Stimulated activated memory B cell treated with anti-CD40 and anti-IgM and Interleukin-4, amounts not matched to agents 10 μg/mL and 1 μg/mL and 100 μg/mL, for 72 hours (primary cell): ENCODE results near the gene TULP4.
"Not testable (repeated sequence)": the region's sequence is repeated elsewhere in the genome, so short reads cannot be mapped to it uniquely, and the experiment has no call there.

ENCODE experiments used
- ATAC-seq: fragments of 150-1000 bp; cut with Tn5 transposase; 2 replicates; pipeline ENCODE4 v1.10.0; 2021
- H3K27ac Mint-ChIP-seq: one replicate; pipeline ENCODE4 v1.8.0; 2022; ENCODE audit warnings: mild to moderate bottlenecking, mixed read lengths
- H3K27me3 Mint-ChIP-seq: one replicate; pipeline ENCODE4 v1.8.0; 2022; ENCODE audit warnings: mixed read lengths
- H3K36me3 Mint-ChIP-seq: one replicate; pipeline ENCODE4 v1.8.0; 2022; ENCODE audit warnings: mixed read lengths
- H3K4me1 Mint-ChIP-seq: one replicate; pipeline ENCODE4 v1.8.0; 2022; ENCODE audit warnings: mixed read lengths
- H3K4me3 Mint-ChIP-seq: one replicate; pipeline ENCODE4 v1.8.0; 2022; ENCODE audit warnings: mild to moderate bottlenecking, moderate library complexity, mixed read lengths
- H3K9me3 Mint-ChIP-seq: one replicate; pipeline ENCODE4 v1.8.0; 2022; ENCODE audit warnings: mixed read lengths

The TULP4 gene

GRCh38 chr6:158520975-158521374, 208.7 kb downstream of the TULP4 start:
- peaks cover 68% of the 10 kb centered on the region for H3K27me3 Mint-ChIP-seq
- ATAC-seq, H3K9me3 Mint-ChIP-seq, H3K27ac Mint-ChIP-seq, H3K4me3 Mint-ChIP-seq, H3K36me3 Mint-ChIP-seq: not testable (repeated sequence)
- peaks cover 22% of the 10 kb centered on the region for H3K4me1 Mint-ChIP-seq

GRCh38 chr6:158521759-158522158, 209.5 kb downstream of the TULP4 start:
- H3K9me3 Mint-ChIP-seq, result no peaks in the 10 kb centered on the region
- no peak overlapping the region for H3K27ac Mint-ChIP-seq
- H3K36me3 Mint-ChIP-seq, result peaks cover 4% of the 10 kb centered on the region
- ATAC-seq, result no peak
- peaks cover 19% of the 10 kb centered on the region for H3K4me1 Mint-ChIP-seq
- no peak overlapping the region for H3K4me3 Mint-ChIP-seq
- peaks cover 68% of the 10 kb centered on the region for H3K27me3 Mint-ChIP-seq

GRCh38 chr6:158522616-158523015, 210.4 kb downstream of the TULP4 start:
- ATAC-seq, result no peak
- peaks cover 6% of the 10 kb centered on the region for H3K36me3 Mint-ChIP-seq
- no peak overlapping the region for H3K4me3 Mint-ChIP-seq
- peaks cover 3% of the 10 kb centered on the region for H3K9me3 Mint-ChIP-seq
- peaks cover 12% of the 10 kb centered on the region for H3K4me1 Mint-ChIP-seq
- H3K27me3 Mint-ChIP-seq, result peaks cover 71% of the 10 kb centered on the region
- H3K27ac Mint-ChIP-seq, result no peak overlapping the region

GRCh38 chr6:158524311-158524710, 212.0 kb downstream of the TULP4 start:
- ATAC-seq, result no peak
- no peak overlapping the region for H3K4me3 Mint-ChIP-seq
- H3K9me3 Mint-ChIP-seq, result peaks cover 11% of the 10 kb centered on the region
- H3K36me3 Mint-ChIP-seq, result peaks cover 6% of the 10 kb centered on the region
- H3K4me1 Mint-ChIP-seq, result no peaks in the 10 kb centered on the region
- H3K27ac Mint-ChIP-seq, result no peak overlapping the region
- H3K27me3 Mint-ChIP-seq, result peaks cover 87% of the 10 kb centered on the region

GRCh38 chr6:158527858-158528257, 215.6 kb downstream of the TULP4 start:
- not testable (repeated sequence) for H3K4me1 Mint-ChIP-seq, H3K36me3 Mint-ChIP-seq, ATAC-seq, H3K4me3 Mint-ChIP-seq, H3K27ac Mint-ChIP-seq
- Mint-ChIP-seq H3K27me3 (peaks cover 96% of the 10 kb centered on the region), H3K9me3 (peaks cover 14% of the 10 kb centered on the region)

- Mint-ChIP-seq H3K36me3 (peaks cover 6% of the 10 kb centered on the region), H3K4me3 (no peak overlapping the region), H3K27ac (no peak overlapping the region), H3K9me3 (peaks cover 17% of the 10 kb centered on the region), H3K27me3 (peaks cover 93% of the 10 kb centered on the region), H3K4me1 (no peaks in the 10 kb centered on the region)
- ATAC-seq, result no peak
Observed at GRCh38 chr6:158528826-158529225, 216.6 kb downstream of the TULP4 start.

- Mint-ChIP-seq H3K4me3 (no peak overlapping the region), H3K36me3 (peaks cover 6% of the 10 kb centered on the region), H3K9me3 (peaks cover 17% of the 10 kb centered on the region), H3K27me3 (peaks cover 87% of the 10 kb centered on the region), H3K4me1 (no peaks in the 10 kb centered on the region), H3K27ac (no peak overlapping the region)
- no peak for ATAC-seq
Observed at GRCh38 chr6:158529629-158530028, 217.4 kb downstream of the TULP4 start.

- ATAC-seq, result no peak
- peaks cover 3% of the 10 kb centered on the region for H3K36me3 Mint-ChIP-seq
- no peak overlapping the region for H3K27ac Mint-ChIP-seq
- H3K4me1 Mint-ChIP-seq, result peaks cover 5% of the 10 kb centered on the region
- peaks cover 19% of the 10 kb centered on the region for H3K9me3 Mint-ChIP-seq
- H3K27me3 Mint-ChIP-seq, result peaks cover 81% of the 10 kb centered on the region
- H3K4me3 Mint-ChIP-seq, result no peak overlapping the region
Observed at GRCh38 chr6:158531566-158531965, 219.3 kb downstream of the TULP4 start.

GRCh38 chr6:158531970-158532369, 219.7 kb downstream of the TULP4 start:
- ATAC-seq, result no peak
- Mint-ChIP-seq H3K27me3 (peaks cover 77% of the 10 kb centered on the region), H3K9me3 (peaks cover 17% of the 10 kb centered on the region)

GRCh38 chr6:158536084-158536890, 224.0 kb downstream of the TULP4 start:
- Mint-ChIP-seq H3K36me3 (no peaks in the 10 kb centered on the region), H3K4me1 (peaks cover 5% of the 10 kb centered on the region), H3K9me3 (peaks cover 6% of the 10 kb centered on the region), H3K4me3 (peak overlapping the region; percentile 77), H3K27me3 (peaks cover 73% of the 10 kb centered on the region), H3K27ac (no peak overlapping the region)
- ATAC-seq, result no peak

More at GRCh38 chr6:158531970-158532369, 219.7 kb downstream of the TULP4 start:
- peaks cover 5% of the 10 kb centered on the region for H3K4me1 Mint-ChIP-seq
- no peak overlapping the region for H3K27ac Mint-ChIP-seq
- H3K4me3 Mint-ChIP-seq, result no peak overlapping the region
- no peaks in the 10 kb centered on the region for H3K36me3 Mint-ChIP-seq

GRCh38 chr6:158536891-158537798, 224.9 kb downstream of the TULP4 start:
- Mint-ChIP-seq H3K4me1 (peaks cover 5% of the 10 kb centered on the region), H3K27ac (no peak overlapping the region), H3K9me3 (peaks cover 6% of the 10 kb centered on the region), H3K36me3 (no peaks in the 10 kb centered on the region), H3K4me3 (no peak overlapping the region), H3K27me3 (peaks cover 73% of the 10 kb centered on the region)
- ATAC-seq, result no peak

- H3K9me3 Mint-ChIP-seq, result peaks cover 2% of the 10 kb centered on the region
- H3K36me3 Mint-ChIP-seq, result no peaks in the 10 kb centered on the region
- no peak for ATAC-seq
- no peak overlapping the region for H3K4me3 Mint-ChIP-seq
- peaks cover 68% of the 10 kb centered on the region for H3K27me3 Mint-ChIP-seq
- no peak overlapping the region for H3K27ac Mint-ChIP-seq
- H3K4me1 Mint-ChIP-seq, result peaks cover 5% of the 10 kb centered on the region
Observed at GRCh38 chr6:158538741-158539140, 226.5 kb downstream of the TULP4 start.

- Mint-ChIP-seq H3K36me3 (no peaks in the 10 kb centered on the region), H3K4me1 (peaks cover 5% of the 10 kb centered on the region), H3K4me3 (no peak overlapping the region), H3K27ac (no peak overlapping the region), H3K27me3 (peaks cover 74% of the 10 kb centered on the region), H3K9me3 (peaks cover 2% of the 10 kb centered on the region)
- ATAC-seq, result no peak
Observed at GRCh38 chr6:158539413-158539812, 227.1 kb downstream of the TULP4 start.

- peaks cover 72% of the 10 kb centered on the region for H3K27me3 Mint-ChIP-seq
- peaks cover 2% of the 10 kb centered on the region for H3K9me3 Mint-ChIP-seq
Observed at GRCh38 chr6:158539881-158540280, 227.6 kb downstream of the TULP4 start.

GRCh38 chr6:158543606-158544185, 231.4 kb downstream of the TULP4 start:
- no peak overlapping the region for H3K27ac Mint-ChIP-seq
- no peaks in the 10 kb centered on the region for H3K4me1 Mint-ChIP-seq
- peaks cover 85% of the 10 kb centered on the region for H3K27me3 Mint-ChIP-seq
- H3K36me3 Mint-ChIP-seq, result no peaks in the 10 kb centered on the region
- H3K9me3 Mint-ChIP-seq, result no peaks in the 10 kb centered on the region
- no peak overlapping the region for H3K4me3 Mint-ChIP-seq
- ATAC-seq, result no peak

More at GRCh38 chr6:158539881-158540280, 227.6 kb downstream of the TULP4 start:
- no peak for ATAC-seq
- Mint-ChIP-seq H3K4me1 (peaks cover 5% of the 10 kb centered on the region), H3K4me3 (no peak overlapping the region), H3K27ac (no peak overlapping the region), H3K36me3 (no peaks in the 10 kb centered on the region)
